ENCODE measurements around the gene SLC2A3. TPM values are rescaled to one million over a fixed set of nuclear protein-coding genes. Genes with fewer than 3 reads are reported as not detected.
"Not testable (repeated sequence)": the region's sequence is repeated elsewhere in the genome, so short reads cannot be mapped to it uniquely, and the experiment has no call there.

SLC2A3 gene
- total RNA-seq, 4 donors from 2014 or later, result 9.2 to 81.0 (median 40.1) TPM

GRCh38 chr12:7961395-7962178, 25.6 kb upstream of the SLC2A3 start:
- Histone ChIP-seq H3K4me1 (peaks cover 8 to 14% of the 10 kb centered on the region in 2 donors), H3K27me3 (no peaks in the 10 kb centered on the region), H3K36me3 (no peaks in the 10 kb centered on the region), H3K4me3 (replicated peaks in 1 of 3) (no peak overlapping the region), H3K27ac (peak overlapping the region in 1 of 3 donors; percentile 63), H3K9me3 (no peaks in the 10 kb centered on the region)
- no peak for TF ChIP-seq POLR2A (IDR thresholded peaks at IDR 0.05)
- TF ChIP-seq CTCF (IDR thresholded peaks at IDR 0.05), result no peak
- DNase-seq, result no peak
- intact Hi-C loops (cut with DNase I), result no loop called here
- 88 to 90% methylated on average over 12 of the region's 12 CpGs for WGBS, 2 donors

- Histone ChIP-seq H3K9me3 (no peaks in the 10 kb centered on the region), H3K36me3 (no peaks in the 10 kb centered on the region), H3K4me3 (replicated peaks in 1 of 3) (no peak overlapping the region), H3K4me1 (peaks cover 8 to 14% of the 10 kb centered on the region in 2 donors), H3K27me3 (no peaks in the 10 kb centered on the region), H3K27ac (peak overlapping the region in 2 of 3 donors; percentile 62 to 63)
- TF ChIP-seq CTCF (IDR thresholded peaks at IDR 0.05) (no peak), POLR2A (IDR thresholded peaks at IDR 0.05) (no peak)
- peak in 1 of 2 donors; percentile 20 for DNase-seq
- 54 to 62% methylated on average over 3 of the region's 3 CpGs for whole genome bisulfite sequencing, 2 donors
- intact Hi-C loops (cut with DNase I), result no loop called here
These were observed 23.7 kb upstream of the SLC2A3 start for GRCh38 chr12:7959701-7960121.

- H3K9me3 ChIP-seq, result no peaks in the 10 kb centered on the region
- H3K27ac ChIP-seq, result peak overlapping the region in 2 of 3 donors; percentile 62 to 63
- intact Hi-C loops (cut with DNase I), result no loop called here
- H3K27me3 ChIP-seq, result no peaks in the 10 kb centered on the region
- no peaks in the 10 kb centered on the region for H3K36me3 ChIP-seq
- TF ChIP-seq CTCF (IDR thresholded peaks at IDR 0.05) (no peak), POLR2A (IDR thresholded peaks at IDR 0.05) (no peak)
- DNase-seq, result no peak
- no peak overlapping the region for H3K4me3 ChIP-seq (replicated peaks in 1 of 3)
- WGBS, 2 donors, result 75 to 90% methylated on average over 1 of the region's 1 CpG
- peaks cover 8 to 14% of the 10 kb centered on the region in 2 donors for H3K4me1 ChIP-seq
These were observed 23.3 kb upstream of the SLC2A3 start for GRCh38 chr12:7959278-7959677.

GRCh38 chr12:7954877-7955276, 18.9 kb upstream of the SLC2A3 start:
- H3K27ac ChIP-seq; DNase-seq; H3K27me3 ChIP-seq; H3K36me3 ChIP-seq; H3K4me3 ChIP-seq (replicated peaks in 1 of 3); intact Hi-C loops (cut with DNase I); H3K4me1 ChIP-seq; H3K9me3 ChIP-seq: not testable (repeated sequence)
- WGBS, 2 donors, result 96 to 97% methylated on average over 19 of the region's 19 CpGs

- H3K36me3 ChIP-seq; H3K4me1 ChIP-seq; H3K9me3 ChIP-seq; H3K27ac ChIP-seq; H3K27me3 ChIP-seq; intact Hi-C loops (cut with DNase I); H3K4me3 ChIP-seq (replicated peaks in 1 of 3): not testable (repeated sequence)
- peak; percentile 46 to 77 for DNase-seq
- WGBS, 2 donors, result 18 to 41% methylated on average over 9 to 10 of the region's 10 CpGs
These were observed 18.4 kb upstream of the SLC2A3 start for GRCh38 chr12:7954418-7954817.

- H3K4me3 ChIP-seq (replicated peaks in 1 of 3); H3K4me1 ChIP-seq; H3K27me3 ChIP-seq; H3K27ac ChIP-seq; H3K9me3 ChIP-seq; intact Hi-C loops (cut with DNase I); H3K36me3 ChIP-seq; DNase-seq: not testable (repeated sequence)
- 89 to 90% methylated on average over 2 of the region's 2 CpGs for WGBS, 2 donors
These were observed 17.9 kb upstream of the SLC2A3 start for GRCh38 chr12:7953912-7954311.
